GM18868 (cell line): Measurements from ENCODE around the gene PIP5K1A.
"Not testable (repeated sequence)": the region's sequence is repeated elsewhere in the genome, so short reads cannot be mapped to it uniquely, and the experiment has no call there.

ENCODE experiments used
- ATAC-seq: cut with Tn5 transposase; IDR thresholded peaks from one replicate; pipeline ENCODE4 v1.9.1; 2021; ENCODE audit warnings: mild to moderate bottlenecking, moderate library complexity; ENCODE audit not compliant: unreplicated experiment

Gene PIP5K1A

GRCh38 chr1:151192047-151192446, 6.3 kb upstream of the PIP5K1A start:
- ATAC-seq, result no peak

GRCh38 chr1:151193304-151193703, 5.0 kb upstream of the PIP5K1A start:
- no peak for ATAC-seq

- no peak for ATAC-seq
Measured at GRCh38 chr1:151193856-151194255, 4.5 kb upstream of the PIP5K1A start.

- not testable (repeated sequence) for ATAC-seq
Measured at GRCh38 chr1:151194894-151195594, 3.3 kb upstream of the PIP5K1A start.

DNA sequence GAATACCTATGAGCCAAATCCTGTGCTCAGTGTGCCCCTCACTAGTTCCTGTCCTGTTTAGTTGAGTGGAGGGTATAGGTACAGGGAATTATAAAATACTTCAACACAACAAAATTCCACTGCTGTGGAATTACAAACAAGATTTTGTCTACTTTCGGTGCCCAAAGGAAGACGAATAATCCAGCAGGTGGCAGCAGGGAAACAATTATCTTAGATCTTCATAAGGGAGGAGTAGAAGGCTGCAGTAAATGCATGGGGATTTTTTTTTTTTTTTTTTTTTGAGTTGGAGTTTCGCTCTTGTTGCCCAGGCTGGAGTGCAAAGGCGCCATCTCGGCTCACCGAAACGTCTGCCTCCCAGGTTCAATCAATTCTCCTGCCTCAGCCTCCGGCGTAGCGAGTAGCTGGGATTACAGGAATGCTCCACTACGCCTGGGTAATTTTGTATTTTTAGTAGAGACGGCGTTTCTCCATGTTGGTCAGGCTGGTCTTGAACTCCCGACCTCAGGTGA, 2.0 kb upstream of the PIP5K1A start:
- no peak for ATAC-seq

DNA sequence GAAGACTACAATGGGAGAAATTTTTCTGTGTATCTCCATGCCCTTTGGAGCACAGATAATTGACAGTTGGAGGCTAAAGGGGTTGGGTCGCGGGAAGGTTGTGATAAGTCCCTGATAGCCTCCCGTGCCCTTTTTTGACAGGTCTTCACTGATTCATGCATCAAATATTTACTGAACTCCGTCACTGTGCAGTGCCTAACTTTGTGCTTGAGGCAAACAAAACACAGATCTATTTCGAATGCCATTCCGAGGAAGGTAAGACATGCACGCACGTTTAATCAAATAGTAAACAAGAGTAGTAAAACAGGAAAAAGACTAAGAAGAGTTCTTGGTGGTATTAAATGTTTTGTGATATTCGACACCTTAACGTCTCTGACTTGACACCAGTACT, 494 bp upstream of the PIP5K1A start:
- no peak for ATAC-seq

DNA sequence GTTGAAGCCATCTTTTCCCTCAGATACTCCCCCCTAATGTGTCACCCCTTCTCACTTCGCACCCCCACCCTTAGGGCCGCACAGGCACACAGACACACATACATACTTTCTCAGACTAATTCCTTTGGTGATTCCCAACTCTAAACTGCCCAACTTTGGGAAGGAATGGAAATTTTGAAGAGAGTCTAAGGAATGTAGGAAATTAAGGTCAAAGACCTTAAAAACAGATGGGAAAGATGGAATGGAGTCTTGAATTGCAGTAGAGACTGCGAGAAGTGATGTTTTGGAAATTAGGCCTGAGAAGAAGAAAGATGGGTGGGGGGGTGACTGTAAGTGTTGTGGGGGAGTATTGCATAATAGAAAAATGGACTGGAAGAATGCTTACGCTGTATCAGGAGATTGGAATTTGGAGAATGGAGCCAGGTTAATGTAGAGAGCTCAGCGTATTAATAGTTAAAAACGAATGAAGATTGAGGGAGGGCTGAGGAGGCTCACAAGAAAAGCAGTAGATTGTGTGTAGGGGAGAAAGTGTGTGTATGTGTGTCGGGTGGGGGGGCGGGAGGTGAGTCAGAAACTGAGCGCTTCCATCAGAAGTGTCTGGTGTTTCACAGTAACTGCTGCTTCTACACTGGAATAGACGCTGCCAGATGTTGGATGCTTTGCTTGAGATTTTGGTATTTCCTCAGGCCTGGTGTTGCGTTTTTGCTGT, 1.7 kb downstream of the PIP5K1A start:
- ATAC-seq, result no peak

- ATAC-seq, result not testable (repeated sequence)
Measured at GRCh38 chr1:151205381-151205965, 7.1 kb downstream of the PIP5K1A start.

DNA sequence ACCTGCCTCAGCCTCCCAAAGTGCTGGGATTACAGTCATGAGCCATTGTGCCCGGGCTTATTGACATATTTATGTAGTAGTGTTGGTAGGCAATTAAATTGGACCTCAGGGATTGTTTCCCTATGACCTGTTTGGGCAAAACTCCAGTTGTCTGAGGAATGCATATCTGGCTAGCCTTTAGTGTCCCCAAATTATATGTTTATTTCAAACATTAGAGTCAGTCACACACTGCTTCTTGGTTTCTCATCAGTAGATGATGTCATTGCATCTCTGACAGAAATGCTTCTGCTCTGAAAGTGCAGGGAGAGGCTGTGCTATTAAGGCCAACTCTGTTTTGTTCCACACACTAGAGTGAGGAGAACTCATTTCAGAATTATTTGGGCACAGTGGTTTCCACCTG, 12.5 kb downstream of the PIP5K1A start:
- ATAC-seq, result no peak

- no peak for ATAC-seq
Measured at GRCh38 chr1:151211972-151212705, 13.8 kb downstream of the PIP5K1A start.

- ATAC-seq, result no peak
Measured at GRCh38 chr1:151213560-151213959, 15.2 kb downstream of the PIP5K1A start.

DNA sequence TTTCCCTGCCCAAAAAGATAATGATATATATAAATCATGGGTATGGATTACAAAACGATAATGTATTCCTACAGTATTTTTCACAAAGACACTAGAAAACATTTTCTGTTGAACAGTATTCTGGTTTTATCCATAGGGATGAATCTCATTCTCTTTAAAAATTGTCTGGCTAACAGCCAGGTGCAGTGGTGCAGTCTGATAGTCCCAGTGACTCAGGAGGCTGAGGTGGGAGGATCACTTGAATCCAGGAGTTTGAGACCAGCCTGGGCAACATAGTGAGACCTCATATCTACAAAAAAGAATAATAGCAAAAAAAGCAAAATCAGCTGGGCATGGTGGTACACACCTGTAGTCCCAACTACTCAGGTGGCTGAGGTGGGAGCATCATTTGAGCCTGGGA, 23.3 kb downstream of the PIP5K1A start:
- ATAC-seq, result no peak

DNA sequence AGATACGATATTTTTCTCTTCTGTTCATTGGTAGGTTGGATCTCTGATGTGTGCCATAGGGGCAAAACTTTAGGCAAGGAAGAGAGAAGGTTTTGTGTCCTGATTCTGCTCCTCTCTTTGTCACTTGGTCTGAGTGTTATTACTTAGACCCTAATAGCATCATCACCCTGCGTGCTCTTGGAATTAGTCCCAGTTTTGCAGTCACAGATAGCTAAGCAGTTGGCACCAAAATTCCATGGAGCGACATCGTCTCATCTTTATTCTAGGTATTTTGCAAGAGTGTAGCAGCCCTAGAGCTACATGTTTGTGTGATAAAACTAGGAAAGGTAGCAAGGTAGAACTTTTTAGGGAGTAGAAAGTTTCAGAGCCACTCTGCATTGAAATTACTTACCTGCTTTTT, 23.8 kb downstream of the PIP5K1A start:
- ATAC-seq, result no peak

- no peak for ATAC-seq
Measured at GRCh38 chr1:151235235-151235634, 36.9 kb downstream of the PIP5K1A start.

DNA sequence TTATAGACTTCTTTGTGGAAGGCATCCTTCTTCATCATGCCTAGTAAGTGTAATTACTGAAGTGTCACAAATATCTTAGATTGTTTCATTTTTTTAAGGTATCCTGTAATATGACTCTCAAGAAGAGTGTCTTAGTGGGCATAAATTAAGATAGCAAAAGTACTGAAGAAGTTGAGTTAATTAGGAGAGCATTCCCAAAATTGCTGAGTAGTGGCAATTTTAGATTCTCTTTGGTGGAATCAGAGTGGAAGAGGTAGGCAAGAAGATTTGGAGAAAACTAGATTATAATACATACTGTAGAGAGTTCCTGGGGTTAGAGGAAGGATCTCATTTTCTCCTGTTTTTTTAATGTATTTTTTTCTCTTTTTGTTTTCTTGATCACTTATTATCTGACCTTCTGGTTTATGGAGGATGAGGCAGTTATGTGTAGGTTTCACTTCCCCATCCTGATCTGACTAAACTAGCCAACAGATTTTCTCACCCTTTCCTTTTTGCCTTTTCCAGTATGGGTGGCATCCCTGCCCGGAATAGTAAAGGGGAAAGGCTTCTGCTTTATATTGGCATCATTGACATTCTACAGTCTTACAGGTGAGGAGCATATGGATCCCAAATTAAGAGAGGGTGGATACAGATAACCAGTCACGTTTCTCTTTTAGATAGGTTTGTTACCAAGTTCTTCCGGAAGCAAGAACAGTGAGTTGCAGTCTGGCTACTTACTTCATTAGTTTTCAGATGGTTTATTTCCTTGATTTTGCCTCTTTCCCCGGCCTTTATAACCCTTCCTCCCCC, 39.5 kb downstream of the PIP5K1A start:
- ATAC-seq, result no peak

DNA sequence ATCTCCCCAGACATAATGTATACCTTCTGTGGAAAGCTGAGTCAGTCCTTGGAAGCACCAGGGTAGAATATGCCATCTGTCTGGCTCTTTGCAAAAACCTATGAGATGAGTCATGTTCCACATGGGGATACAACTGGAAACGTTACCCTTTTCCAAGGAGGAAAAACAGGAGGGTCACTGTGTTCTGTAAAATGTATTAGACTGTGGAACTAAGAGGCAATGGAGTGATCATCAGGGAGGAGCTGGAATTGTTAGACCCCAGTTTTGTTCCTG, 40.1 kb downstream of the PIP5K1A start:
- no peak for ATAC-seq

DNA sequence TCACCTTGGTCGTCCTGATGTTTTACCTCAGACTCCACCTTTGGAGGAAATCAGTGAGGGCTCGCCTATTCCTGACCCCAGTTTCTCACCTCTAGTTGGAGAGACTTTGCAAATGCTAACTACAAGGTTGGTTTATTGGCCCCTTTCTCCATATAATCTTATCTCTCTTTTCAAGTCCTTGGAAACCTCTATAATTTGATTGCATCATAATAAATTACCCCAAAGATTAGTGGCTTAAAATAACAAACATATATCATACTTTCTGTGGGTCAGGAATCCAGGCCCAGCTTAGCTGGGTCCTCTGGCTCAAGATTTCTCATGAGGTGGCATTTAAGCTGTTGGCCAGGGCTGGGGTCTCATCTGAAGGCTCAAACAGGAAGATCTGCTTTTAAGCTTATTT, 44.1 kb downstream of the PIP5K1A start:
- ATAC-seq, result no peak

GRCh38 chr1:151243683-151244216, 45.4 kb downstream of the PIP5K1A start:
- no peak for ATAC-seq

DNA sequence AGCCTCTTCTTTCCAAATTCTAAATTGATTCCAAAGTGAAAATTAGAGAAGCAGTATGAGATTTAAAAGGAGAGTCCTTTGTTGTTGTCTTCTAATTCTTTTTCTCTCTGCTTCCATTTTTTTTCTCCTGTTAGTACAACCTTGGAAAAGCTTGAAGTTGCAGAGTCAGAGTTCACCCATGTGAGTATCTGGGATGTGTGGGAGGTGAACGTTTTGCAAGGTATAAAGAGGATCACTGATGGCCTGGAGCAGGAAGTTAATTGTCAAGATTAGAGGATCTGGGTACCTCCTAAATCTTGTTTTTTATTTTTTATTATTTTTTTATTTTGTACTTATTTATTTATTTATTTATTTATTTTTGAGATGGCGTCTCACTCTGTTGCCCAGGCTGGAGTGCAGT, 48.4 kb downstream of the PIP5K1A start:
- no peak for ATAC-seq

- no peak for ATAC-seq
Measured at GRCh38 chr1:151251656-151252470, 53.5 kb downstream of the PIP5K1A start.
